GM11168 (cell line): ENCODE results near the gene SCAF8.
"Not testable (repeated sequence)": the region's sequence is repeated elsewhere in the genome, so short reads cannot be mapped to it uniquely, and the experiment has no call there.

Source experiments
- in situ Hi-C: fragments of 300-500 bp; cut with MboI; formaldehyde crosslinking; loops from one replicate; pipeline ENCODE4 v1.12.0; 2022; ENCODE audit warnings: low sequenced_read_pairs; ENCODE audit not compliant: unreplicated experiment

SCAF8 gene

DNA sequence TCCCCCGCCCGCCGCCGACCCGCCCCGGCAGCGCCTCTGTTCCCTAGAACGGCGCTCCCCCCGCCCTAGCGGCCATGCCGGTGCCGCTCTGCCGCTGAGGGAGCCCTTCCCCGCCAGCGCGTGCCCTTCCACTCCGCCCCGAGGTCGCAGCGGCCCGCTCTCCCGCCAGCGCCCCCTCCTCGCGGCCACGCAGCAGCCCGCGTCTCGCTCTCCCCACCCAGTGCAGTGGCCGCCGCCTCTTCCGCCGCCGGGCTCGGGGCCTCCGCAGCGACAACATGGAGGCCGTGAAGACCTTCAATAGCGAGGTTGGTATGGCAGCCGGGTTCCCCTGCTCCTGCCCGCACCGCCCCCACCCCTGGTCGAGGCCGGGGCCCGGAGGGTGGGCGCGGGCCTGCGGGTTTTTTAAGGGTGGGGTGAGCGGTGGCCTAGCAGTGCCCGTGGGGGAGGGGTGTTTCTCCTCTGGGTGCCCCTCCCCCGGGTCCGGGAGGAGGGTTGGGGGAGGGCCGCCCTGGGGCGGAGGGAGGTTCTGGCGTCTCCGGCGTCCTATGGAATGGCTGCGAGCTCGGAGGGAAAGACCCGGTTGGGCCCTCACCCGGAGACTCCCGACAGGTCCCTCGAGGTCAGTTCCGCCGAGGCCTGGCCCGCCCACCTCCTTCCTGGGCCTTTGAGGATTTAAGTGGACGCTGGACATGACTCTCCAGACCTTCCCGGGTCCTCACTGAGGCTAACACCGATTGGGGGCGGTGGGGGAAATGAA, 588 bp downstream of the SCAF8 start:
- in situ Hi-C loops, result no loop called here

DNA sequence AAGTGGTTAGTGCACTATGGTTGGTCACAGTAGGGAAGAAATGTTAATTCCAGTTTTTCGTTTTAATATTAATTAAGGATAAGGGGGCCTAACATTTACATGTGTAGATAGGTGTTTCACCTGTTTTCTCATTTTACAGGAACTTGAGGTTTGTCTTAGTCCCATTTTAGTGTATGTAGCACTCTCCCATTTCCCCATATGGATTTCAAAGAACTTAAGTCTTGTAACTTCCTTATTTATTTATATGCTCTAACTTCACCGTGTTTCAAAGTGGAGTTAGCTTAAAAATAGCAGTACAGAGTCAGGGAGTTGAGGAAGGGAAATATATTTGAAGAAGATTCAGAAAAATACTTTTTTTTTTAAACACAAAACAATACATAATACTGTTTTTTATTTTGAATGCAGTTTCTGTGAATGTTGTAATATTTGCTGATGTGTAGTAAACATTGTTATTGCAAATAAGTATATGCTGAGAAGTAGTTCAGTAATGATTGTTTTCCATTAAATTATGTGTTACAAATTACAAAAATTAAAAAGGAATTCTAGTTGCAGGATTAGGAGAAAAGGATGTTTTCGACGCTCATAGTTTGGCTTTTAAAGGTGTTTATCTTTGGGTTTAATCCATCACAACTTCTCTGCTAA, 3.5 kb downstream of the SCAF8 start:
- in situ Hi-C loops, result no loop called here

DNA sequence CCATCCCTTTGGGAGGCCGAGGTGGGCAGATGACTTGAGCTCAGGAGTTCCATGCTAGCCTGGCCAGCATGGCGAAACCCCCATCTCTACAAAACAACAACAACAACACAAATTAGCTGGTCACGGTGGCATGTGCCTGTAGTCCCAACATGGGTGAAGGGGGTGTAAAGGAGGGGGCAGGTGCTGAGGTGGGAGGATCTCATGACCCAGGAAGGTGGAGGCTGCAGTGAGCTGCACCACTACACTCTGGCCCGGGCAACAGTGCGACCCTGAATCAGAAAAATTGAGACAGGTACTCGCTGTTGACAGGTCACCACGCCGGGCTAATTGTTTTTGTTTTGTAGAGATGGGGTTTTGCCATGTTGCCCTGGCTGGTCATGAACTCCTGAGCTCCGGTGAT, 4.2 kb downstream of the SCAF8 start:
- in situ Hi-C loops, result no loop called here

- in situ Hi-C loops, result no loop called here
Measured at GRCh38 chr6:154738551-154738961, 5.3 kb downstream of the SCAF8 start.

DNA sequence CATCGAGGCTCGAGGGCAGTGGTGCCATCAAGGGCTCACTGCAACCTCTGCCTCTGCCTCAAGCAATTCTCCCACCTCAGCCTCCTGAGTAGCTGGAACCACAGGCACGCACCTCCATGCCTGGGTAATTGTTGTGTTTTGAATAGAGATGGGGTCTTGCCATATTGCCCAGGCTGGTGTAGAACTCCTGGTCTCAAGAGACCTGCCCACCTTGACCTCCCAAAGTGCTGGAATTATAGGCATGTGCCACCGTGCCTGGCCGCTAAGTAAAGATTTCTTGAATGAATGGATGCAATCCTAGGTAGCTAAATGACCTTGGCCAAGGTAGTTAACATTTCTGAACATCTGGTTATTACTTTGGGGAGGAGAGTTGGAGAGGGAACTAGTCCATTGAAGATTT, 7.4 kb downstream of the SCAF8 start:
- in situ Hi-C loops, result no loop called here

GRCh38 chr6:154742891-154743290, 9.7 kb downstream of the SCAF8 start:
- in situ Hi-C loops, result no loop called here

DNA sequence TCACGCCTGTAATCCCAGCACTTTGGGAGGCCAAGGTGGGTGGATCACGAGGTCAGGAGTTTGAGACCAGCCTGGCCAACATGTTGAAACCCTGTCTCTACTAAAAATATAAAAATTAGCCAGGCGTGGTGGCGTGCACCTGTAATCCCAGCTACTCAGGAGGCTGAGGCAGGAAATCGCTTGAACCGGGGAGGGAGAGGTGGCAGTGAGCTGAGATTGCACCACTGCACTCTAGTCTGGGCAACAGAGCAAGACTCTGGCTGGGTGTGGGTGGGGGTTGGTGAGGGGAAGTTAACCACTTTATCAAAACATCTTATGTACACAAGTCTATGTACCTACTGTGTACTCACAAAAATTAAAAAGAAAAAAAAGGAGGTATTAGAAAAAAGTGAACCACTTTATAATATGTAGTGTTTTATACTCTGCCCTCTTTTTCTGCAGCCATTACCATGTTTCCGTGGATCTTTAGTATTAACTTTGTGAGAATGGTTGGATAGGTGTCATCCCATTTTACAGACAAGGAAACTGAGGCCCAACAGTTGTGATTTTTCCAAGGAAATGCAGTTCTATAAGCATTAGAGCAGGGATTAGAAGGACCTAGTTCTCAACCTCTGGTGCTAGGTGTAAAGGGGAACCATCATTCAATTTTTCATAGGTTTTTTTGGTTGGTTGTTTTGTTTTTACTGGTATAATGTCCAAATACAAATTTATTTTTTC, 11.0 kb downstream of the SCAF8 start:
- in situ Hi-C loops, result not testable (repeated sequence)

DNA sequence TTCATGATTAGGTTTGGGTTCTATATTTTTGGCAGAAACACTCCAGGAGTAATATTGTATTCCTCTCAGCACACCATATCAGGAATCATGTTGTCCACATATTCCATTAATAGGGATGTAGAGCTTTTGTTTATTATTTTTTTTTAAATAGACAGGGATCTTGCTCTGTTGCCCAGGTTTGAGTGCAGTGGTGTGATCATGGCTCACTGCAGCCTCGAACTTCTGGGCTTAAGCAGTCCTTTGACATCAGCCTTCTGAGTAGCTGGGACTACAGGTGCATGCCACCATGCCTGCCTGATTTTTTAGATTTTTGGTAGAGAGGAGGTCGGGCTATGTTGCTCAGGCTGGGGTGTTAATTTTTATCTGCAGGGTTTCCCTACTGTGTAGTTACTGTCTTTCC, 12.0 kb downstream of the SCAF8 start:
- in situ Hi-C loops, result no loop called here

DNA sequence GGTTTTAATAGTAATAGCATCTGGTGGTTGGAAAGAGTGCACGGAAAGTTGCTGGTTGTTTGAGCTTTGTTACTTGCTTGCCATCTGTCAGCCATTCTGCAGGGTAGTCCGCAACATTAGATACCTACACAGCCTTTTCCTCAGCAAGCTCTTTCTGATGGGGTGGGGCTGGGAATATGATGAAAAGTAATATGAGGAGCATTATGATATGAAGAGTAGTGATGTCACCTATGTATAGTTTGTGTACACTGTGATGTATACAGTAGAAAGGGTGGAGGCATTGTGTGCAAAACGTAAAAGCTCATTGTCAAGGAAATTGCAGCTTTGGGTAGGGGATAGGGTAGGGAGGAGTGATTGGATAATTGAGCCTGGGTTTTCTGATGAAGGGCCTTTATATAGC, 16.1 kb downstream of the SCAF8 start:
- in situ Hi-C loops, result no loop called here

DNA sequence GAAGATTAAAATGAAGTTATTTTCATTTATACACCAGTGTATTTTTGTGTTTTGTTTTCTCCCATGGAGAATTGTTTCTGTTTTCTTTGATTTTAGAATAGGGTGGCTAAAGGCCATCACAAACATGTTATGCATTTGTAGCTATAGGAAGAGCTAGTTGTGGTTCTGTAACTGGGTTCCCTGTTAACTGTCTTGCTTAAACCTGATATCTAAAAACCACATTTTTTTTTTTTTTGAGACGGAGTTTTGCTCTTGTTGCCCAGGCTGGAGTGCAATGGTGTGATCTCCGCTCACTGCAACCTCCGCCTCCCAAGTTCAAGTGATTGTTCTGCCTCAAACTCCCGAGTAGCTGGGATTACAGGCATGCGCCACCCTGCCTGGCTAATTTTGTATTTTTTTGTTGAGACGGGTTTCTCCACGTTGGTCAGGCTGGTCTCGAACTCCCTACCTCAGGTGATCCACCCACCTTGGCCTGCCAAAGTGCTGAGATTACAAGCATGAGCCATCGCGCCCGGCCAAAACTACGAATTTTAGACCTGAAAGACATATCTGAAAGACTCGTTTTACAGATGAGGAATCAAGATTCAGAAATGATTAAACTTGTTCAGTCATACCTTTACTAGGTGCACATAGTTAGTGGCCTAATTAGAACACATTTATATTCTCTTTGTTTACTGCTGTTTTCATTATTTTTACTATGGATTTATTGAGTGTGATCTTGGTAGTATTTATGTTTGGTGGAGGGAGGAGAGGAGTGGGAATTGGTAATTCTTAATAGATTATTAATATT, 18.0 kb downstream of the SCAF8 start:
- in situ Hi-C loops, result no loop called here

- in situ Hi-C loops, result no loop called here
Measured at GRCh38 chr6:154752022-154752421, 18.8 kb downstream of the SCAF8 start.

DNA sequence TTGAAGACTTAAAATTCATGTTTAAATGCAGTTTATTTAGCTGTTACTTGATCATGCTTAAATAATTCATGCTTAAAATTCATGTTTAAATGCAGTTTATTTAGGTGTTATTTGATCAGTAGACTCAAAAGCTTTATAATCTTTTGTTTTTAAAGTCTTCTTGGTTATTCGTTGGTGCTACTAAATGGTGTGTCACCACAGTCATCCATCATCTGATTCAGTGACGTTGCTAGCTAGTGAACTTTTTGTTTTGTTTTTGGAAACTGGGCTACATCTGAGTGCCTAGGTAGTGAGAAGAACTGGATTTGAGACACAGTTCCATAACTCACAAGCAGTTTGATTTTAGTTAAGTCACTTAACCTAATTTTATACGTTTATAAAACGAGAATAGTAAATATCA, 20.9 kb downstream of the SCAF8 start:
- in situ Hi-C loops, result no loop called here

DNA sequence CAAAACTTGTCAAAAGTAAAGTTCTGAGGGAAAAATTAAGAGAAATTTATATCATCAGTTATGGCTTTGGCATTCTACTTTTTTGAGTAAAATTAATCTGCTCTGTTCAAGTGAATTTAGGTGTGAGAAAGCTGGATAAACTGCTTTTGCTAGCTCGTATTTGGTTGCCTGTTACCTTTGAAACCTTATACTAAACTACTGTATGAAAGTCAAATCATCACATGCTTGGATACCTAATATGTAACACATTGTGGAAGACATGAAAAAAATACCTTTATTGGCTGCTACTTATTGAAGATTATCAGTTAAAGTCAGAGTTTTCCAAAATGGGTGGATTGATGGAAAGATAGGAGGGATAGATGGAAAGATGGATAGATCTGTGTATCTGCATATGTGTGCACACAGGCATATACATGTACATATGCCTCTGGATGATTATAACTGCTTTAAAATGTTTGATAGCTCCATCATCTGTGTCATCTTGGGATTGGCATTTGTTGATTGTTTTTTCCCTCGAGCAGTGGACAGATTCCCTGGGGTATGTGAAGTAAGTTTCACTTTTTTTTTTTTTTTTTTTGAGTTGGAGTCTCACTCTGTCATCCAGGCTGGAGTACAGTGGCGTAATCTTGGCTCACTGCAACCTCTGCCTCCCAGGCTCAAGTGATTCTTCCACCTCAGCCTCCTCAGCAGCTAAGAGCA, 24.3 kb downstream of the SCAF8 start:
- in situ Hi-C loops, result no loop called here

DNA sequence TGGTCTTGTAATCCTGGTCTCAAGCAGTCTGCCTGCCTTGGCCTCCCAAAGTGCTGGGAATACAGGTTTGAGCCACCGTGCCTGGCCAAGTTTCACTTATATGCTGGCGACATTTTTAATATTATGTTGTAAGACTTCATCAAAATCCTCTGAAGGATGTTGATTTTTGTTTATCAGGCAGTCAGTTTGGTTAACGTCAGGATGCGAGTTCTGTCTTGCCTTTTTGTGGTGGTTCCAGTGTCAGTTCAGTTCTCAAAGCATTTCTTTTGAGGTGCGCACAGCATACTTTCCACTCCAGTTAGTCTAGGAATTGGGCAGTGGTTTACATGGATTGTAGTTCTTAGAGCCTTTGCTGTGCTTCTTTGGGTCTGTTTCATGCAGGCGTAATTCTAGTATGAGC, 24.9 kb downstream of the SCAF8 start:
- in situ Hi-C loops, result no loop called here

DNA sequence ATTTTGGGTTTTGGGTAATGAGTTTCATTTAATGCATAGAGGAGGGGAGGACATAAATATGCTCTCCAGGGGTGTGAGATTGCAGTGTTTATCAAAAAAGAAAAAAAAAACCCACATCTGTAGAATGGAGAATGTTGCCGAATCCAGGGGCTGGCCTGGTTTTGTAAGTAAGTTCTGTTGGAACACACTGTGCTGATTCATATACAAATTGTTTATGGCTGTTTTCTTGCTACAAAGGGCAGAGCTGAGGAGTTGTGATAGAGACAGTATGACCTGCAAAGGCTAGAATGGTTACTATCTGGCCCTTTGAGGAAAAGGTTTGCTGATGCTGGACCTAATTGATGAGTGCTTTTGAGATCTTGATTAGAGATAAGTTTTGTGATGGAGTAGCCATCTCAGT, 30.4 kb downstream of the SCAF8 start:
- in situ Hi-C loops, result no loop called here

DNA sequence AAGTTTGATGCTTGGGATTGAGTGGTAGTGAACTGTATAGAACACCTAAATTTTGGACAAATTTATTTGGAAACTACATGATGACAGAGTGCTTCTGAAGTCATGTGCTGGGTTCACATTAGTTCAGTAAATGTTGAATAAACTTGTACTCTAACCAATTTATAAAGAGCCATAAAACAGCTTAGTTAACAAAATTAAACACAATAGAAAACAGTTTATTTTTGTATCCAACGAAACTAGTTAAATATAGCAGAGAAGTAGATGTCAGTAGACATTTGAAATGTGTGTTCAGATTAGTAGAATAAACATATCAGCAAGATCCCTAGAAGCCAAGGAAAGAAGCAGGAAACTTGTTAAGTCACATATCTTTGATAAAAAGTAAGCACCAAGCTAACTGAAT, 32.1 kb downstream of the SCAF8 start:
- in situ Hi-C loops, result no loop called here

- in situ Hi-C loops, result no loop called here
Measured at GRCh38 chr6:154766288-154766687, 33.1 kb downstream of the SCAF8 start.

- in situ Hi-C loops, result no loop called here
Measured at GRCh38 chr6:154767003-154767723, 33.9 kb downstream of the SCAF8 start.

DNA sequence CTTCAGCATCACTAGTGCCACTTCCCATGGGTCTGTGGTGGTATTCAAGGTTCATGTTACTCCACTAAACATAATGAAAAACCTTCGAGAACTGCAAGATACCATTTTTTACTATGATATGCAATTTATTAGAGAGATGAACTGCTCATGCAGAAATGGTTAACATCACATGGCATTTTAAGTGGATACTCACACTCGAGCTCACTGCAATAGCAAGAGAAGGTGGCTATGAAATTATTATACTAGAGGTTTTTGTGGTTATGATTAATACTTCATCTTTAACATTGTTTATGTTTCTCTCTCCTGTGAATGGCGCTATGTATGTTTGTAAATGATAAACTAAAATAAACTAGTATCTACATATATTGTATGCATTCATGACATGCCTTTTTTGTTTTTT, 35.1 kb downstream of the SCAF8 start:
- in situ Hi-C loops, result no loop called here
